Immature natural killer cell (primary cell): ENCODE data around the gene TFPI. TPM values are rescaled to one million over a fixed set of nuclear protein-coding genes. Genes with fewer than 3 reads are reported as not detected.

Experiments
- DNase-seq, 3 donors: peaks; one replicate each; pipeline ENCODE4 v3.0.0; 2022; ENCODE audit warnings: mixed read lengths in 1 of 3
- H3K27ac Mint-ChIP-seq, 6 donors: one replicate each; pipeline ENCODE4 v1.8.0; 2020; ENCODE audit warnings: mixed read lengths in 6 of 6, mild to moderate bottlenecking in 5 of 6, inconsistent platforms in 4 of 6, moderate library complexity in 3 of 6
- H3K27me3 Mint-ChIP-seq, 3 donors: one replicate each; pipeline ENCODE4 v1.8.0; 2020 to 2021; ENCODE audit warnings: low read depth in 3 of 3, mild to moderate bottlenecking in 3 of 3, mixed read lengths in 3 of 3, moderate library complexity in 3 of 3, inconsistent platforms in 1 of 3
- H3K36me3 Mint-ChIP-seq, 3 donors: one replicate each; pipeline ENCODE4 v1.8.0; 2020; ENCODE audit warnings: mixed read lengths in 3 of 3, inconsistent platforms in 2 of 3, mild to moderate bottlenecking in 2 of 3
- H3K4me1 Mint-ChIP-seq, 2 donors: one replicate each; pipeline ENCODE4 v1.8.0; 2020; ENCODE audit warnings: inconsistent platforms in 2 of 2, mild to moderate bottlenecking in 2 of 2, mixed read lengths in 2 of 2, moderate library complexity in 1 of 2
- H3K4me3 Mint-ChIP-seq, 5 donors: one replicate each; pipeline ENCODE4 v1.8.0; 2020; ENCODE audit warnings: mild to moderate bottlenecking in 5 of 5, mixed read lengths in 5 of 5, inconsistent platforms in 3 of 5, moderate library complexity in 3 of 5
- H3K9me3 Mint-ChIP-seq, 6 donors: one replicate each; pipeline ENCODE4 v1.8.0; 2020; ENCODE audit warnings: mild to moderate bottlenecking in 6 of 6, mixed read lengths in 6 of 6, inconsistent platforms in 4 of 6, moderate library complexity in 3 of 6
- polyA plus RNA-seq, 3 donors: library from polyadenylated mRNA; unstranded; fragments of 300-500 nt; fragmentation: Illumina TruSeq; gene quantifications; one replicate each; pipeline ENCODE4 v1.2.3, GENCODE V29; 2021

TFPI gene
- polyA plus RNA-seq, result under 1 TPM in 1 of 3 donors, not detected in 2; 0.59 TPM

DNA sequence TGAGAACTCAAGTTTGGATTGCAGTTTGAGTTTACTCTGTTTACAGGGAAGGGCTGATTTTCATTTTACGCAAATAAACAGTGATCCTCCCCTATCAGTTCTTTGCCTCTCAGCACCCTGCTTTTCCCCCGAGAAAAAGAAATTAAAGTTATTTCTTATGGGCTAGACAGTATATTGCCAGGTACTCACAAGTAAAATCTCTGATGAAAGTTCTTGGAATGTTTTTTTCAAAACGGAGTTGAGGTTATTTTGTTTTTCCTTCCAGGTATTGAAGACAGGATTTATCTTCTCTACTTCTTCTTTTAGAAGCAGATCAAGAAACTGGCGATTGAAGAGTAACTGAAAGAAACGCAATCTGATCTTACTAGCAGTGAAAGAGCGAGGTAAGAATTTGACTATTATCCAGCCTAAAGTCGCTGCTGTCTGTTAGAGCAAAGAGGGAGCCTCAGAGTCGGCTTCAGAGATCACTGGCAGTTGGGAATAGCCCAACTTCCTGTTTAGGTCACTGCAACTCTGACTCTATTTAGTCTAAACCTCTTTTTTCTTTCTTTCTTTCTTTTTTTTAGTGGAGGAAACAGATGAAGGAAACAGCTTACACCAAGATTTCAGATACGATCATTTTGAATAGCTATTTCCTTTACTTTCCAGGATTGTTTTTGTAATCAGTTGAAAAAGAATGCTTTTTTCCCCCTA is at the start of gene TFPI:
TSS of gene TFPI (minus strand) at position 425 of the 693 bp plus-strand sequence. CDS start 50,667 bp downstream, outside the sequence.
- H3K4me1 Mint-ChIP-seq, result peaks cover 0 to 11% of the 10 kb centered on the region in 2 donors
- no peaks in the 10 kb centered on the region for H3K27me3 Mint-ChIP-seq
- peak within 1 kb of the TSS in 1 of 6 donors; percentile 27 for H3K27ac Mint-ChIP-seq
- H3K4me3 Mint-ChIP-seq, result peak within 1 kb of the TSS; percentile 1 to 71 (median 30)
- H3K9me3 Mint-ChIP-seq, result peaks cover 0 to 16% (median 1%) of the 10 kb centered on the region in 6 donors
- H3K36me3 Mint-ChIP-seq, result no peaks in the 10 kb centered on the region
- no peak for DNase-seq

GRCh38 chr2:187594801-187595200 is 40.6 kb upstream of the TFPI start:
- Mint-ChIP-seq H3K4me1 (no peaks in the 10 kb centered on the region), H3K27ac (no peak overlapping the region), H3K36me3 (no peaks in the 10 kb centered on the region), H3K9me3 (peaks cover 0 to 15% (median 8%) of the 10 kb centered on the region in 6 donors), H3K27me3 (peaks cover 0 to 3% (median 0%) of the 10 kb centered on the region in 3 donors), H3K4me3 (no peak overlapping the region)
- DNase-seq, result no peak

DNA sequence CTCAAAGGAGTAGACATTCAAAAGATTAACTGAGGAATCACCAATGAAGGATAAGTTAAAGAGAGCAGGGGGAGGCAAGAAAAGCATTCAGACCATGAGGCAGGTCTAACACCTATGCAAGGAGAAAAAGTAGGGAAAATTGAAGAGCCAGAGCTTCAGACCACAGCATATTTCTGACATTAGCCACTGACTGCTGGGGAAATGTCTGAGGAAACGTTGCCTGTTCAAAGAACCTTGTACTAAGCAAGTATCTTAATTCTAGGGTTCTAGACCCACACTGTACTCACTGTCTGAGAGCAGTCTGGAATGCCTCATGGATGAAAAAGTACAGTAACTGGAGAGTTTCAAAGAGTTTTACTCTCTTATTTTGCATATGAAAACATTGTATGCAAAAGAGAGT is 39.5 kb upstream of the TFPI start:
- no peak overlapping the region for H3K27ac Mint-ChIP-seq
- no peaks in the 10 kb centered on the region for H3K4me1 Mint-ChIP-seq
- H3K27me3 Mint-ChIP-seq, result peaks cover 0 to 3% (median 0%) of the 10 kb centered on the region in 3 donors
- H3K4me3 Mint-ChIP-seq, result no peak overlapping the region
- H3K36me3 Mint-ChIP-seq, result no peaks in the 10 kb centered on the region
- DNase-seq, result no peak
- H3K9me3 Mint-ChIP-seq, result peaks cover 0 to 14% (median 6%) of the 10 kb centered on the region in 6 donors

- H3K9me3 Mint-ChIP-seq, result peaks cover 0 to 13% (median 4%) of the 10 kb centered on the region in 6 donors
- H3K27me3 Mint-ChIP-seq, result peaks cover 0 to 3% (median 0%) of the 10 kb centered on the region in 3 donors
- no peak overlapping the region for H3K27ac Mint-ChIP-seq
- DNase-seq, result no peak
- no peaks in the 10 kb centered on the region for H3K36me3 Mint-ChIP-seq
- H3K4me3 Mint-ChIP-seq, result no peak overlapping the region
- no peaks in the 10 kb centered on the region for H3K4me1 Mint-ChIP-seq
These were observed 38.9 kb upstream of the TFPI start for GRCh38 chr2:187593098-187593497.

DNA sequence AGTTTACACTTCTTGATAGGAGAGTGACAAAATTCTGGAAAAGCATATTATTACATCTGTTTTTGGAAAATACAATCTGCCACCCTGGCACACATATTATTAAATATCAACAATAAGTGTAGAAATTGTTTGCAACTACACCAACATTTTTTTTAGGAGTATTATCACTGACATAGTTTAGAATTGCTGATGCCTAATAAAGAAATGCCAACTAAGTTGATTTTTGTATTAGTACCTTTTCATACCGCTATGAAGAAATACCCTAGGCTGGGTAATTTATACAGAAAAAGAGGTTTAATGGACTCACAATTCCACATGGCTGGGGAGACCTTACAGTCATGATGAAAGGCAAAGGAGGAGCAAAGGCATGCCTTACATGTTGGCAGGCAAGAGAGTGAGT is 35.9 kb upstream of the TFPI start:
- Mint-ChIP-seq H3K27ac (no peak overlapping the region), H3K9me3 (peaks cover 0 to 23% (median 6%) of the 10 kb centered on the region in 6 donors), H3K36me3 (no peaks in the 10 kb centered on the region), H3K4me1 (peaks cover 6 to 14% of the 10 kb centered on the region in 2 donors), H3K4me3 (no peak overlapping the region), H3K27me3 (peaks cover 0 to 3% (median 2%) of the 10 kb centered on the region in 3 donors)
- no peak for DNase-seq

- Mint-ChIP-seq H3K9me3 (peaks cover 0 to 23% (median 7%) of the 10 kb centered on the region in 6 donors), H3K4me3 (peak overlapping the region; percentile 13 to 41 (median 22)), H3K36me3 (no peaks in the 10 kb centered on the region), H3K27ac (peak overlapping the region; percentile 52 to 85 (median 72)), H3K27me3 (peaks cover 0 to 3% (median 2%) of the 10 kb centered on the region in 3 donors), H3K4me1 (peaks cover 8 to 21% of the 10 kb centered on the region in 2 donors)
- peak; percentile 32 to 56 (median 48) for DNase-seq
These were observed 31.9 kb upstream of the TFPI start for GRCh38 chr2:187586011-187586641.

- Mint-ChIP-seq H3K36me3 (no peaks in the 10 kb centered on the region), H3K4me3 (no peak overlapping the region), H3K27ac (no peak overlapping the region), H3K4me1 (peaks cover 5 to 13% of the 10 kb centered on the region in 2 donors), H3K9me3 (peaks cover 0 to 9% (median 2%) of the 10 kb centered on the region in 6 donors), H3K27me3 (peaks cover 0 to under 1% (median 0%) of the 10 kb centered on the region in 3 donors)
- peak in 1 of 3 donors; percentile 11 for DNase-seq
These were observed 27.1 kb upstream of the TFPI start for GRCh38 chr2:187581125-187581896.

DNA sequence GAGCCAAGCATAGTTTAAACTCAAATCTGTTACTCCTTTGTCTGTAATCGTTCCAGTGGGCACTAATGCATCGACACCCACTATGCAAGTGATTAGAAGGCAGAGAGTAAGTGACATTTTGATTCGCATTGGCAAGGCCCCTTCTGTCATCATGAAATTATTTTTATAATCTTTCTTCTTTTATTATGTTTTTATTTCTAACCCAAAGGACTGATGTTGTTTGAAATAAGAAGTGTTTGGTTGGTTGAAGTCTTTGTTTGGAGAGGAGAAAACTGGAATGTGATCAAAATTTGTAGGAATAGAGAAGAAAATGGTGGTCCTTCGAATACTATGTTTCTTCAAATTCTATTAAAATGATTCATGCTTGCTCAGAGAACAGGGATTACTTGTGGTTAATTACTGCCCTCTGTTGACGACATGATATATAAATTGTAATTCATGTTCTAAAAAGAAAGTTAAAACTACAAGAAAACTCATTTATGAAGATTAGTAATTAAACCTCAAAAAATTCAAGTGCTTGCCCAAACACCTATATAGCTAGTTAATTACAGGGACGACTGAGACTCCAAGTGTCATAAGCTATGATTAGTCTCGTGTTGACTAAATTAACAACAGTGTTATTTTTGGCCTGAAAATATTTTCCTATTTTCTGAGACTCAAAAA is 26.4 kb upstream of the TFPI start:
- peaks cover 0 to 9% (median 2%) of the 10 kb centered on the region in 6 donors for H3K9me3 Mint-ChIP-seq
- H3K4me1 Mint-ChIP-seq, result peaks cover 2 to 7% of the 10 kb centered on the region in 2 donors
- no peaks in the 10 kb centered on the region for H3K36me3 Mint-ChIP-seq
- H3K27ac Mint-ChIP-seq, result no peak overlapping the region
- no peak for DNase-seq
- H3K27me3 Mint-ChIP-seq, result no peaks in the 10 kb centered on the region
- H3K4me3 Mint-ChIP-seq, result no peak overlapping the region

- no peaks in the 10 kb centered on the region for H3K36me3 Mint-ChIP-seq
- no peak overlapping the region for H3K27ac Mint-ChIP-seq
- H3K9me3 Mint-ChIP-seq, result peaks cover 0 to 7% (median 3%) of the 10 kb centered on the region in 6 donors
These were observed 23.1 kb upstream of the TFPI start for GRCh38 chr2:187577310-187577709.

DNA sequence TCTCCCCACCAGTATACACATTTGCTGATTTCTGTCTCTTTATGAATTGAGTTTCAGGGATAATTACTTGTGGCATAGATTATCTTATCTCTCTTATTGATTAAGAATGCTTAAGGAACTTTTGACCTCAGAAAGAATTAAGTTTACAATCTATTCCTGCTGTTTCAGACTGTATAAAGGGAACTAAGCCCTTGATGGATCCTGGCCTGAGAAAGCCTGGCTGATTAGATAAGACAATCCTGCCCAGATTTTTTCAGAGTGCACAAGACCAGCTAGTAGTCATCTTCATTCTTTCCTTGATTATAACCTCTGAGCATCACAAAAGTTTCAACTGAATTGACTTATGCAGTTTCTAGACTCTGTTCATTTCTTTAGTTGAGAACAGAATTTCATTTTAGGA is 22.7 kb upstream of the TFPI start:
- Mint-ChIP-seq H3K27me3 (no peaks in the 10 kb centered on the region), H3K27ac (no peak overlapping the region), H3K4me3 (no peak overlapping the region), H3K9me3 (peaks cover 0 to 8% (median 4%) of the 10 kb centered on the region in 6 donors), H3K36me3 (no peaks in the 10 kb centered on the region), H3K4me1 (peaks cover 2 to 7% of the 10 kb centered on the region in 2 donors)
- no peak for DNase-seq

More at GRCh38 chr2:187577310-187577709, 23.1 kb upstream of the TFPI start:
- peaks cover 2 to 7% of the 10 kb centered on the region in 2 donors for H3K4me1 Mint-ChIP-seq
- no peak for DNase-seq
- H3K4me3 Mint-ChIP-seq, result no peak overlapping the region
- no peaks in the 10 kb centered on the region for H3K27me3 Mint-ChIP-seq

DNA sequence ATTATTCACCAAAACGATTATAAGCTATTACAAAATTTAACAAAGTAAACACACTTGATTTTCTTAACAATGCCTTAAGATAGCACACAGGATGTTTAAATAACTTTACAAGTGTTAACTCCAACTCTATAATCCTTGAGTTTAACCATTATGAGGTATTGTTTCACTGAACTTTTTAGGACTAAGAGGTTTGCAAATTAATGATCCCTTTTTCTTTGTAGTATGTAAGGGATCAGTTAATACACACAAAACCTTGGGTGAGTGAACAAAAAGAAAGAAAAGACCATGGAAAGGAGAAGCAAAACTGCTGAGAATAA is 21.5 kb upstream of the TFPI start:
- H3K9me3 Mint-ChIP-seq, result peaks cover 0 to 9% (median 5%) of the 10 kb centered on the region in 6 donors
- H3K27ac Mint-ChIP-seq, result no peak overlapping the region
- H3K4me3 Mint-ChIP-seq, result no peak overlapping the region
- H3K36me3 Mint-ChIP-seq, result no peaks in the 10 kb centered on the region
- DNase-seq, result no peak
- H3K4me1 Mint-ChIP-seq, result no peaks in the 10 kb centered on the region
- no peaks in the 10 kb centered on the region for H3K27me3 Mint-ChIP-seq

- peaks cover 0 to 9% (median 5%) of the 10 kb centered on the region in 6 donors for H3K9me3 Mint-ChIP-seq
These were observed 20.9 kb upstream of the TFPI start for GRCh38 chr2:187574969-187575750.

DNA sequence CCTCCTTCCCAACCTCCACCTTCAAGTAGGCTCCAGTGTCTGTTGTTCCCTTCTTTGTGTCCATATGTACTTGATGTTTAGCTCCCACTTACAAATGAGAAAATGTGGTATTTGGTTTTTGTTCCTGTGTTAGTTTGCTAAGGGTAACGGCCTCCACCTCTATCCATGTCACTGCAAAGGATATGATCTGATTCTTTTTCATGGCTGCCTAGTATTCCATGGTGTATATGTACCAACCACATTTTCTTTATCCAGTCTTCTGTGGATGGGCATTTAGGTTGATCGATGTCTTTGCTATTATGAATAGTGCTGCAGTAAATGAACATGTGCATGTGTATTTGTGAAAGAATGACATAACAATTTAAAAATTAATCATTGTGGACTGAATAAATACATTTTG is 19.5 kb upstream of the TFPI start:
- H3K36me3 Mint-ChIP-seq, result no peaks in the 10 kb centered on the region
- no peak overlapping the region for H3K4me3 Mint-ChIP-seq
- H3K27me3 Mint-ChIP-seq, result no peaks in the 10 kb centered on the region
- peaks cover 0 to 12% (median 7%) of the 10 kb centered on the region in 6 donors for H3K9me3 Mint-ChIP-seq
- no peaks in the 10 kb centered on the region for H3K4me1 Mint-ChIP-seq
- no peak overlapping the region for H3K27ac Mint-ChIP-seq
- no peak for DNase-seq

More at GRCh38 chr2:187574969-187575750, 20.9 kb upstream of the TFPI start:
- Mint-ChIP-seq H3K36me3 (no peaks in the 10 kb centered on the region), H3K27me3 (no peaks in the 10 kb centered on the region), H3K4me1 (no peaks in the 10 kb centered on the region), H3K4me3 (no peak overlapping the region), H3K27ac (no peak overlapping the region)
- DNase-seq, result no peak
